Dermis blood vessel endothelial cell (primary cell): ENCODE data around the gene ANKRD16. TPM values are rescaled to one million over a fixed set of nuclear protein-coding genes. Genes with fewer than 3 reads are reported as not detected.
"Not testable (repeated sequence)": the region's sequence is repeated elsewhere in the genome, so short reads cannot be mapped to it uniquely, and the experiment has no call there.

Experiments
- DNase-seq: peaks from one replicate; pipeline ENCODE4 v3.0.0; 2010
- total RNA-seq: library from RNA; depleted of rRNA; stranded (reverse); fragments of >200 nt; gene quantifications from 2 replicates; pipeline ENCODE4 v1.2.3, GENCODE V29; 2014

The ANKRD16 gene
- total RNA-seq, result 5.8 and 7.0 TPM in 2 replicates

GRCh38 chr10:5889624-5890451, at the start of gene ANKRD16, which contains the start of gene FBH1:
TSS of gene ANKRD16 (minus strand) at chr10:5889893. CDS start at chr10:5889354, 539 bp downstream.
TSS of gene FBH1 (plus strand) at chr10:5890243. CDS start at chr10:5890346, 103 bp downstream.
- peak; percentile 99 for DNase-seq

- no peak for DNase-seq
Measured at GRCh38 chr10:5938291-5938690, 48.6 kb upstream of the ANKRD16 start.

GRCh38 chr10:5937016-5937415, 47.3 kb upstream of the ANKRD16 start:
- DNase-seq, result no peak

- no peak for DNase-seq
Measured at GRCh38 chr10:5935628-5936027, 45.9 kb upstream of the ANKRD16 start.

- DNase-seq, result no peak
Measured at GRCh38 chr10:5933909-5934546, 44.3 kb upstream of the ANKRD16 start.

GRCh38 chr10:5932345-5932744, 42.7 kb upstream of the ANKRD16 start:
- DNase-seq, result no peak

- DNase-seq, result no peak
Measured at GRCh38 chr10:5930272-5930671, 40.6 kb upstream of the ANKRD16 start.

- DNase-seq, result no peak
Measured at GRCh38 chr10:5929442-5929841, 39.7 kb upstream of the ANKRD16 start.

GRCh38 chr10:5927306-5927705, 37.6 kb upstream of the ANKRD16 start:
- DNase-seq, result no peak

GRCh38 chr10:5924889-5925288, 35.2 kb upstream of the ANKRD16 start:
- DNase-seq, result no peak

GRCh38 chr10:5921746-5922145, 32.1 kb upstream of the ANKRD16 start:
- no peak for DNase-seq

GRCh38 chr10:5919568-5919967, 29.9 kb upstream of the ANKRD16 start:
- no peak for DNase-seq

- DNase-seq, result no peak
Measured at GRCh38 chr10:5918763-5919162, 29.1 kb upstream of the ANKRD16 start.

GRCh38 chr10:5917305-5917704, 27.6 kb upstream of the ANKRD16 start:
- no peak for DNase-seq

- DNase-seq, result no peak
Measured at GRCh38 chr10:5915451-5915850, 25.8 kb upstream of the ANKRD16 start.

GRCh38 chr10:5913736-5914135, 24.0 kb upstream of the ANKRD16 start:
- DNase-seq, result no peak

GRCh38 chr10:5911670-5912069, 22.0 kb upstream of the ANKRD16 start:
- DNase-seq, result no peak

- no peak for DNase-seq
Measured at GRCh38 chr10:5910323-5911100, 20.8 kb upstream of the ANKRD16 start.

GRCh38 chr10:5908676-5909075, 19.0 kb upstream of the ANKRD16 start:
- DNase-seq, result not testable (repeated sequence)

GRCh38 chr10:5906651-5907050, 17.0 kb upstream of the ANKRD16 start:
- no peak for DNase-seq

GRCh38 chr10:5905854-5906507, 16.3 kb upstream of the ANKRD16 start:
- peak; percentile 41 for DNase-seq

- no peak for DNase-seq
Measured at GRCh38 chr10:5904227-5904626, 14.5 kb upstream of the ANKRD16 start.

GRCh38 chr10:5903563-5903962, 13.9 kb upstream of the ANKRD16 start:
- no peak for DNase-seq
